ENCODE results near the gene PARP15. TPM values are rescaled to one million over a fixed set of nuclear protein-coding genes. Genes with fewer than 3 reads are reported as not detected.

Gene PARP15
- total and polyA plus RNA-seq, 2 donors (not counting 3 experiments of a cell fraction or from before 2014, with no cell fraction given), result 0.81 to 1.4 TPM

GRCh38 chr3:122680475-122681283 lies 103.2 kb downstream of the PARP15 start, which contains the start of gene PARP14:
TSS of gene PARP14 (plus strand) at chr3:122680839. CDS start at chr3:122680884, 45 bp downstream.
- peak; percentile 77 for DNase-seq (ENCODE audit: low read depth, low spot score)
- POLR2A ChIA-PET, result interaction anchor here (1.2 kb wide), 1 partner anchor 265 kb away, joined by 3 read pairs; the partner anchor contains the start of gene WDR5B
- CTCF ChIA-PET, result interaction anchor here (0.6 to 5.5 kb wide), 7 partner anchors 17 to 1134 kb away, joined by 3 to 129 read pairs (median 18); partner anchors contain the start of genes DTX3L, FAM162A, PARP9 and POLQ

More at GRCh38 chr3:122680475-122681283, 103.2 kb downstream of the PARP15 start, which contains the start of gene PARP14:
- Histone ChIP-seq H3K9ac (replicated peaks; ENCODE audit: extremely low read depth, insufficient read depth, low read length) (peak within 1 kb of the TSS; percentile 77), H3K4me2 (ENCODE audit: insufficient read depth, low read length) (peak within 1 kb of the TSS; percentile 95), H3K27ac (ENCODE audit: insufficient read depth, low read depth, low read length) (peak within 1 kb of the TSS; percentile 65), H4K20me1 (replicated peaks; ENCODE audit: control insufficient read depth, extremely low read depth, insufficient read depth, low read length) (no peaks in the 10 kb centered on the region), H3K27me3 (ENCODE audit: control insufficient read depth in 2 of 2, insufficient read depth in 2 of 2, low read length in 2 of 2) (no peaks in the 10 kb centered on the region), H3K9me3 (replicated peaks; ENCODE audit: control insufficient read depth, insufficient read depth, low read length) (no peaks in the 10 kb centered on the region), H3K4me3 (replicated peaks in 1 of 3; ENCODE audit: insufficient read depth in 1 of 3, low read depth in 1 of 3, low read length in 3 of 3) (peak within 1 kb of the TSS; percentile 70 to 93 (median 83)), H3K4me1 (ENCODE audit: control insufficient read depth, extremely low read depth, insufficient read depth, low read length) (peaks cover 20% of the 10 kb centered on the region), H2AFZ (ENCODE audit: low read depth, low read length) (peak within 1 kb of the TSS; percentile 99), H3K9me1 (replicated peaks; ENCODE audit: control insufficient read depth, extremely low read depth, insufficient read depth, low read length) (no peaks in the 10 kb centered on the region), H3K36me3 (ENCODE audit: control insufficient read depth in 2 of 2, extremely low read depth in 1 of 2, insufficient read depth in 2 of 2, low read length in 2 of 2) (no peaks in the 10 kb centered on the region), H3K79me2 (ENCODE audit: control insufficient read depth, insufficient read depth, low read length) (no peaks in the 10 kb centered on the region)
- peak in 1 of 2 donors; percentile 16 for TF ChIP-seq CTCF (IDR thresholded peaks at IDR 0.05; ENCODE audit: extremely low read depth in 1 of 2, insufficient read depth in 1 of 2, low read depth in 1 of 2, low read length in 2 of 2)
- peak; percentile 26 for TF ChIP-seq POLR2AphosphoS5 (IDR thresholded peaks at IDR 0.05; ENCODE audit: insufficient read depth, low read depth, low read length)
- TF ChIP-seq GATA2 (IDR thresholded peaks at IDR 0.05; ENCODE audit: insufficient read depth, insufficient read length, low read depth, low read length), result no peak
- no peak for TF ChIP-seq MAX (IDR thresholded peaks at IDR 0.05; ENCODE audit: insufficient read depth, insufficient read length)
- no peak for TF ChIP-seq FOS (IDR thresholded peaks at IDR 0.05; ENCODE audit: borderline replicate concordance, insufficient read depth, low read length)
- no peak for TF ChIP-seq JUN (IDR thresholded peaks at IDR 0.05; ENCODE audit: borderline replicate concordance, insufficient read depth, insufficient read length, low read depth)
- TF ChIP-seq MYC (IDR thresholded peaks at IDR 0.05; ENCODE audit: low read depth, low read length), result no peak
- no peak for TF ChIP-seq EZH2 (IDR thresholded peaks at IDR 0.05; ENCODE audit: borderline replicate concordance, low read depth, low read length, severe bottlenecking)
- peak; percentile 33 for TF ChIP-seq POLR2A (IDR thresholded peaks at IDR 0.05; ENCODE audit: low read depth, low read length)
- dilution Hi-C loops (cut with MboI; ENCODE audit: extremely low pct_ligation_motif_present, low sequenced_read_pairs) (no loop called here), intact Hi-C loops (cut with micrococcal nuclease) (loop anchor here (1.0 to 5.0 kb wide), 3 partner anchors 114 to 347 kb away; partner anchors contain the start of genes FAM162A and SEMA5B)
- BruUV-seq (replicated peaks), result TSS peak; percentile 45
- peak; percentile 70 for FAIRE-seq

All from endothelial cell of umbilical vein (primary cell).